Caco-2 (cell line): ENCODE results near the gene KRTAP10-4. TPM values are rescaled to one million over a fixed set of nuclear protein-coding genes. Genes with fewer than 3 reads are reported as not detected.

Experiments used
- BruUV-seq: library from RNA; stranded (reverse); fragments of 400-500 nt; replicated peaks from 2 replicates; lab custom pipeline; 2021; lab: Mats Ljungman, UMichigan
- CTCF ChIA-PET: fragments of 300-600 bp; sonication (Branson Sonifier 250); formaldehyde crosslinking; loops from one replicate; lab custom pipeline; 2022; ENCODE audit warnings: antibody characterized with exemption; lab: Charles Lee
- POLR2A ChIA-PET: fragments of 300-600 bp; sonication (Branson Sonifier 250); formaldehyde crosslinking; loops from one replicate; lab custom pipeline; 2022; ENCODE audit warnings: antibody characterized with exemption; lab: Charles Lee
- DNase-seq, 2 experiments: peaks; one replicate each; pipeline versions ENCODE4 v3.0.0 to v3.0.0-alpha.2; 2020 to 2022
- H3K27me3 ChIP-seq: replicated peaks from 2 replicates; pipeline ENCODE4 v1.6.0; 2011; ENCODE audit warnings: low read length; ENCODE audit not compliant: control insufficient read depth, insufficient read depth
- H3K36me3 ChIP-seq: 2 replicates; pipeline ENCODE4 v1.5.1; 2011; ENCODE audit warnings: low read length; ENCODE audit not compliant: control insufficient read depth, insufficient read depth
- H3K4me1 ChIP-seq: fragments of 250-450 bp; sonication (Bioruptor Pico); 2 replicates; pipeline ENCODE4 v1.5.1; 2020; ENCODE audit warnings: mild to moderate bottlenecking
- H3K4me3 ChIP-seq: 2 replicates; pipeline ENCODE4 v1.5.1; 2011; ENCODE audit warnings: low read depth, mild to moderate bottlenecking, control low read depth, low read length
- H3K9me3 ChIP-seq: fragments of 250-450 bp; sonication (Bioruptor Pico); 2 replicates; pipeline ENCODE4 v1.5.1; 2020; ENCODE audit warnings: mild to moderate bottlenecking, moderate library complexity
- H3K27ac Mint-ChIP-seq: one replicate; pipeline ENCODE4 v1.8.0; 2022; ENCODE audit warnings: mixed read lengths; ENCODE audit not compliant: unreplicated experiment
- H3K27me3 Mint-ChIP-seq: one replicate; pipeline ENCODE4 v1.8.0; 2022; ENCODE audit warnings: mixed read lengths; ENCODE audit not compliant: insufficient read depth, unreplicated experiment
- H3K36me3 Mint-ChIP-seq: one replicate; pipeline ENCODE4 v1.8.0; 2022; ENCODE audit warnings: mild to moderate bottlenecking, mixed read lengths; ENCODE audit not compliant: insufficient read depth, unreplicated experiment
- H3K4me1 Mint-ChIP-seq: one replicate; pipeline ENCODE4 v1.8.0; 2022; ENCODE audit warnings: low read depth, mixed read lengths; ENCODE audit not compliant: unreplicated experiment
- H3K4me3 Mint-ChIP-seq: one replicate; pipeline ENCODE4 v1.8.0; 2022; ENCODE audit warnings: mild to moderate bottlenecking, moderate library complexity, mixed read lengths; ENCODE audit not compliant: unreplicated experiment
- H3K9me3 Mint-ChIP-seq: one replicate; pipeline ENCODE4 v1.8.0; 2022; ENCODE audit warnings: mixed read lengths; ENCODE audit not compliant: unreplicated experiment
- CTCF ChIP-seq, 2 experiments: fragments of 200-600 bp in 1 of 2; IDR thresholded peaks; 1 replicate in 1 of 2; 2 replicates in 1 of 2; pipeline versions ENCODE4 v1.5.1 to v1.8.0; 2011 to 2022; ENCODE audit warnings: antibody characterized with exemption in 1 of 2, control low read depth in 1 of 2, inconsistent platforms in 1 of 2, low read depth in 1 of 2, low read length in 1 of 2, mild to moderate bottlenecking in 1 of 2, moderate library complexity in 1 of 2; ENCODE audit not compliant: insufficient read depth in 1 of 2, severe bottlenecking in 1 of 2, unreplicated experiment in 1 of 2
- intact Hi-C: fragments of 100-400 bp; cut with micrococcal nuclease; formaldehyde crosslinking; loops from one replicate; pipeline ENCODE4 v1.10.0; 2022; ENCODE audit not compliant: unreplicated experiment
- total RNA-seq: library from RNA; stranded (reverse); gene quantifications from 2 replicates; pipeline ENCODE4 v1.2.3, GENCODE V29; 2022

The KRTAP10-4 gene
- total RNA-seq, 1 experiment from 2014 or later: not detected

GRCh38 chr21:44623575-44623974 is 50.0 kb downstream of the KRTAP10-4 start:
- H3K36me3 Mint-ChIP-seq: no peaks in the 10 kb centered on the region
- H3K36me3 ChIP-seq: no peaks in the 10 kb centered on the region
- no peaks in the 10 kb centered on the region for H3K27me3 Mint-ChIP-seq
- peaks cover 54% of the 10 kb centered on the region for H3K9me3 Mint-ChIP-seq
- no TSS peak for BruUV-seq
- DNase-seq: no peak
- no peaks in the 10 kb centered on the region for H3K4me1 ChIP-seq
- no peaks in the 10 kb centered on the region for H3K27me3 ChIP-seq
- no peak for TF ChIP-seq CTCF (IDR thresholded peaks at IDR 0.05; ENCODE audit: insufficient read depth in 1 of 2, low read depth in 1 of 2, low read length in 1 of 2, severe bottlenecking in 1 of 2, unreplicated experiment in 1 of 2)
- ChIA-PET POLR2A (no interaction called here), CTCF (no interaction called here)
- H3K27ac Mint-ChIP-seq: no peak overlapping the region
- no peak overlapping the region for H3K4me3 Mint-ChIP-seq
- H3K4me1 Mint-ChIP-seq: no peaks in the 10 kb centered on the region
- intact Hi-C loops: no loop called here
- no peak overlapping the region for H3K4me3 ChIP-seq
- H3K9me3 ChIP-seq: peaks cover 24% of the 10 kb centered on the region

Other genes starting within 250 kb of the KRTAP10-4 start
- 16.5 and 20.1 TPM in 2 replicates for gene CFAP410, start 234.3 kb upstream of the KRTAP10-4 start, total RNA-seq
- gene TRPM2, start 220.1 kb upstream of the KRTAP10-4 start, total RNA-seq: 0.07 and 0.20 TPM in 2 replicates
- 4.5 and 4.7 TPM in 2 replicates for gene LRRC3, start 118.2 kb upstream of the KRTAP10-4 start, total RNA-seq
- gene KRTAP10-1, start 33.5 kb upstream of the KRTAP10-4 start, total RNA-seq: not detected in 2 replicates
- not detected in 2 replicates for gene KRTAP10-2, start 22.2 kb upstream of the KRTAP10-4 start, total RNA-seq
- gene KRTAP10-3, start 14.9 kb upstream of the KRTAP10-4 start, total RNA-seq: not detected in 2 replicates
- not detected in 2 replicates for gene KRTAP10-5, start 6.9 kb downstream of the KRTAP10-4 start, total RNA-seq
- not detected in 2 replicates for gene KRTAP10-6, start 18.8 kb downstream of the KRTAP10-4 start, total RNA-seq
- gene KRTAP10-7, start 26.9 kb downstream of the KRTAP10-4 start, total RNA-seq: not detected in 2 replicates
- not detected in 2 replicates for gene KRTAP10-8, start 38.4 kb downstream of the KRTAP10-4 start, total RNA-seq
- not detected in 2 replicates for gene KRTAP10-9, start 53.4 kb downstream of the KRTAP10-4 start, total RNA-seq
- gene KRTAP10-10, start 63.6 kb downstream of the KRTAP10-4 start, total RNA-seq: not detected in 2 replicates
- gene KRTAP10-11, start 72.7 kb downstream of the KRTAP10-4 start, total RNA-seq: not detected in 2 replicates
- gene KRTAP12-4, start 80.9 kb downstream of the KRTAP10-4 start, total RNA-seq: not detected in 2 replicates
- gene KRTAP12-3, start 84.2 kb downstream of the KRTAP10-4 start, total RNA-seq: not detected in 2 replicates
- not detected in 2 replicates for gene KRTAP12-2, start 93.2 kb downstream of the KRTAP10-4 start, total RNA-seq
- not detected in 2 replicates for gene KRTAP12-1, start 108.4 kb downstream of the KRTAP10-4 start, total RNA-seq
- gene KRTAP10-12, start 123.4 kb downstream of the KRTAP10-4 start, total RNA-seq: not detected in 2 replicates
- 0.12 and 0.32 TPM in 2 replicates for gene TSPEAR, start 137.8 kb downstream of the KRTAP10-4 start, total RNA-seq
- gene UBE2G2, start 228.1 kb downstream of the KRTAP10-4 start, total RNA-seq: 91.3 and 103 TPM in 2 replicates
- 110 and 118 TPM in 2 replicates for gene SUMO3, start 244.3 kb downstream of the KRTAP10-4 start, total RNA-seq